Activated gamma-delta T cell (primary cell): ENCODE measurements around the gene PIM3.
"Not testable (repeated sequence)": the region's sequence is repeated elsewhere in the genome, so short reads cannot be mapped to it uniquely, and the experiment has no call there.

Experiments used
- DNase-seq: peaks from one replicate; lab custom pipeline; 2025; lab: John Stamatoyannopoulos, UW

Gene PIM3

GRCh38 chr22:49983148-49984042 lies 22.8 kb downstream of the PIM3 start:
- no peak for DNase-seq

DNA sequence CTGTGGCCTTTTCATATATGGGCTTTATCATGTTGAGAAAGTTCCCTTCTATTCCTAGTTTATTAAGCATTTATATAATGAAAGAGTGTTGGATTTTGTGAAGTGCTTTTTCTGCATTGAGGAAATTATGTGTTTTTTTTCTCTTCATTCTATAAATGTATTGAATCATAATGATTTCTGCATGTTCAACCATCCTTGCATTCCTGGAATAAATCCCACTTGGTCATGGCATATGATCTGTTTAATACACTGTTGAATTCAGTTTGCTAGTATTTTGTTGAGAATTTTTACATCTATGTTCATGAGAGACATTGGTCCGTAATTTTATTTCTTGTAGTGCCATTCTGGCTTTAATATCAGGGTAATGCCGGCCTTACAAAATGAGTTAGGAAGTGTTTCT lies 25.8 kb downstream of the PIM3 start:
- no peak for DNase-seq

- not testable (repeated sequence) for DNase-seq
Measured at GRCh38 chr22:49989826-49990225, 29.3 kb downstream of the PIM3 start.

DNA sequence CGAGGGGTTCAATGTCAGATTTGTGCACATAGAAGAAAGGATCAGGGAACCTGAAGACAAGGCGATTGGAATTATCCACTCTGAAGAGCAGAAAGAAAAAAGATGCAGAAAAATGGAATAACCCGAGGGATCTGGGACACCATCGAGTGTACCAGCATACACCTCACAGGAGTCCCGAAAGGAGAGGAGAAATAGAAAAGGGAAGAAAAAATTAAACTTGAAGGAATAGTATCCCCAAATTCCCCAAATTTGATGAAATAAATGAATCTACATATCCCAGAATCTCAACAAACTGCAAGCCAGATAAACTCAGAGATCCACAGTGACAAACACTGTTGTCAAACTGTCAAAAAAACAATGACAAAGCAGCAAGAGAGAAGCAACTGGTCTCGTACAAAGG lies 30.6 kb downstream of the PIM3 start:
- no peak for DNase-seq

DNA sequence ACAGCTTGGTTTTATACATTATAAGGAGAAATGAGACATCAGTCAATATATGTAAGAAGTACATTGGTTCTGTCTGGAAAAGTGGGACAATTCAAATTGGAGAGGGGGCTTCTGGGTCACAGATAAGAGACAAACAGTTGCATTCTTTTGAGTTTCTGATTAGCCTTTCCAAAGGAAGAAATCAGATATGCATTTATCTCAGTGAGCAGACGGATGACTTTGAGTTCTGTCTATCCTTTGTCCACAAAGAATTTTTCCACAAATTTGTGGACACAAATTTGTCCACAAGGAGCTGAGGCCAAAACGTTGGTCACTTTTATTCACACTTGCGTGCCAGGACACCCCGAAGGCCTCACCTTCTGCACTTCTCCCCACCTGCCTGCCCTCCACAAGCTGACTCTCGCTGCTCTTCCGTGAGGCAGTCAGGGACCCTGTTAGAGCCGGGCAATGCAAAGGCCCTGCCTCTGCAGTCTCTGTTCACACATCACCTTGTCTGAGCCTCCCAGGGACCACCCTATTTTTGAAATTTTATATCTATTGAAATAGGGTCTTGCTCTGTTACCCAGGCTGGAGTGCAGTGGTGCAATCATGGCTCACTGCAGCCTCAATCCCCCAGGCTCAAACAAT lies 31.4 kb downstream of the PIM3 start:
- no peak for DNase-seq

GRCh38 chr22:49992921-49993648 lies 32.5 kb downstream of the PIM3 start:
- DNase-seq, result no peak

- no peak for DNase-seq
Measured at GRCh38 chr22:49993649-49994360, 33.2 kb downstream of the PIM3 start.

GRCh38 chr22:49994361-49995040 lies 33.9 kb downstream of the PIM3 start:
- DNase-seq, result no peak

DNA sequence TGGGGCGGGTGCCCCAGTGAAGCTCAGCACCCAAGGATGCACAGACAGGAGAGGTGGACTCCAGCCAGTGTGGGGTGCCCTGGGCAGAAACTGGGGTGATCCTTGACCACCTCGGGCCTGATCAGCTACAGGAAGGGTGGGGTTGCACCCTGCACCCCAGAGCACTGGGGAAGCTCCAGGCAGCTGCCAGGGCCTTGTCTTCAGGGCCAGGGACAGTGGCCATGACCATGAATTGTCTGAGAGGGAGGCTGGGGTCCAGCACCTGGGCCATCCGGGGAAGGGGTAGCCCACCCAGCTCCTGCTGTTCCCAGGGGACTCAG lies 34.4 kb downstream of the PIM3 start:
- DNase-seq, result no peak

- DNase-seq, result no peak
Measured at GRCh38 chr22:49995361-49996118, 35.0 kb downstream of the PIM3 start.

DNA sequence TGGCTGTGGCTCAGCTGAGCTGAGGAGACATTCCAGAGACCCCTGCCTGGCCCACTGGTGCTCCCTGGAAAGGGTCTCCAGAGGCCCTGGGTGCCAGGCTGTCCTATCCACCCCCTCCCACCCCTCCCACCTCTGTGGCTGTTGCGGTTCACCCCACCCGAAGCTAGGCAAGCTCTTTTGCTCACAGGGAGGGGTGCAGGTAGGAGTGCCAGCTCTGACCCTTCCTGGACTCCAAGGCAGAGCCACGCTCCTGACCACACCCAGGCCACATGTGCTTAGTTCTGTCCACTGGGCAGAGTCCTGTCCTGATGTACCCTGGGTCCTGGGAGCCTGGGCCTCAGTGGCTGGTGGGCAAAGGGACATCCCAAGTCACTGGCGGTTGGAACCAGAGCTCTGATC lies 35.5 kb downstream of the PIM3 start:
- DNase-seq, result no peak

GRCh38 chr22:49996518-49997250 lies 36.1 kb downstream of the PIM3 start:
- DNase-seq, result no peak

GRCh38 chr22:49997251-49997599 lies 36.7 kb downstream of the PIM3 start:
- no peak for DNase-seq

DNA sequence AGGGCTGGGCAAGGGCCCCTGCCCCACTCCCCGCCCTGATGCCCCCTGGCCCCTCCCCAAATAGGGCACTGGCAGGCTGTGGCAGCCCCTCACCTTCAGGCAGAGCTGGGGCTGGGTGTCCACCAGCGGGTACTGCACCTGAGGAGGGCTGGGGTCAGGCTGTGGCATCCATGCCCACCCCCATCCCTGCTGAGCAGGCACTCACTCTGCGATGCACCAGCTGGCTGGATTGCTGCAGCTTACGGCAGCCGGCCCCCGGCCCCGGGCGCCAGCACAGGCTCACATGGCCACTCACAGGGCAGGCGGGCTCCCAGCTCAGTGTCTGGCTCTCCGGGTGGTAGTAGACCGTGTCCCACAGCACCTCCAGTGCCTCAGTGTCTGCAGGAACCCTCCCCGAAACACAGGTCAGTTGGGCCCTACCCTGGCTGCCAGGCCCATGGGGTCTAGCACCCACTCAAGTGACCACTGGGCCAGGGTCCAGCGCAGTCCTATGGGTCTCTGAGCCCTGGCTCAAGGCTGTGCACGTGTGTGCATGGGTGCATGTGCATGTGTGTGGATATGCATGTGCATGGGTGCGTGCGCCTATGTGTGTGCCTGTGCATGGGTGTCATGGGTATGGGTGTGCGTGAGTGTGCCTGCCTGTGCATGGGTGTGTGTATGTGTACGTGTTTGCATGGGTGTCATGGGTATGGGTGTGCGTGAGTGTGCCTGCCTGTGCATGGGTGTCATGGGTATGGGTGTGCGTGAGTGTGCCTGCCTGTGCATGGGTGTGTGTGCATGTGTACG lies 37.6 kb downstream of the PIM3 start:
- DNase-seq, result no peak

GRCh38 chr22:49998718-49999062 lies 38.1 kb downstream of the PIM3 start:
- no peak for DNase-seq

DNA sequence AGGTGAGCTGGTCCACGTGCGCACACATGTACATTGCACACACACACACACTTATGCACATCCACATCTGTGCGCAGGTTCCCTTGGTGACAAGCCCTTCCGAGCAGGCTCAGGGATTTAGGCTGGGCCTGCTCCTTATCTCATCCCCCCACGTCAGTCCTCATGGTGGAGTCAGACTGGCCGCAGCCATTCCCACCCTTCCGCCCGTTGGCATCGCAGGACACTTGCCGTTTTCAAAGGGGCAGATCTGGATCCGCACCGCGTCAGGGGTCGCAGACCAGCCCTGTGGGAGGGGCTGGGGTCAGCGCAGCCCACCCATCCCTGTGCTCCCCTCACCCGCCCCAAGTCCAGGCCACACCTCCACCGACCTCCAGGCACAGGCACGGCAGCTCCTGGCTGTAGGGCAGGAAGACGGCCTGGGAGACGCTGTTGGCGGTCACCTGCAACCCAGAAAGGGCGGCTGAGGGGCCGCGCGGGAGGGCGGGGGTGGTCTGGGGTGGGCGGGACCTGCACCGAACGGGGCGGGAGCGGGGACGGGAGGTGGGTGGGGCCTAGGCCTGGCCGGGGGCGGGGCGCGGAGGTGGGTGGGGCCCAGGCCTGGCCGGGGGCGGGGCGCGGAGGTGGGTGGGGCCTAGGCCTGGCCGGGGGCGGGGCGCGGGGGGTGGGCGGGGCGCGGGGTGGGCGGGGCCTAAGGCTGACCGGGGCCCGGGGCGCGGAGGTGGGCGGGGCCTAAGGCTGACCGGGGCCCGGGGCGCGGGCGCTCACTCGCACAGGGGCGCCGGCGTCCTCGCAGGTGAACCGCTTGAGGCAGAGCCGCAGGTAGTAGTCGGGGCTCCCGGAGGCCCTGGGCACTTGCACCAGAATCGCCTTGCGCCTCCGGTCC lies 38.7 kb downstream of the PIM3 start:
- no peak for DNase-seq

GRCh38 chr22:49999946-50000586 lies 39.5 kb downstream of the PIM3 start:
- no peak for DNase-seq
